Panc1 (cell line): Measurements from ENCODE around the gene NSMCE3. TPM values are rescaled to one million over a fixed set of nuclear protein-coding genes. Genes with fewer than 3 reads are reported as not detected.

Source experiments
- ATAC-seq: fragments of 200-7000 bp; cut with Tn5 transposase; 2 replicates; pipeline ENCODE4 v1.9.1; 2020; ENCODE audit warnings: mild to moderate bottlenecking, moderate library complexity
- BruUV-seq: library from RNA; stranded (reverse); fragments of 400-500 nt; replicated peaks from 2 replicates; lab custom pipeline; 2021; lab: Mats Ljungman, UMichigan
- CTCF ChIA-PET: fragments of 300-600 bp; sonication (Branson Sonifier 250); formaldehyde crosslinking; loops from one replicate; lab custom pipeline; 2022; ENCODE audit warnings: antibody characterized with exemption; lab: Charles Lee
- POLR2A ChIA-PET: fragments of 300-600 bp; sonication (Branson Sonifier 250); formaldehyde crosslinking; loops from one replicate; lab custom pipeline; 2022; ENCODE audit warnings: antibody characterized with exemption; lab: Charles Lee
- DNase-seq: peaks from one replicate; pipeline ENCODE4 v3.0.0-alpha.2; 2010; ENCODE audit warnings: low read depth, low spot score
- H3K27ac ChIP-seq: 2 replicates; pipeline ENCODE4 v1.5.1; 2011; ENCODE audit warnings: mild to moderate bottlenecking, low read length, inconsistent platforms
- H3K27me3 ChIP-seq: fragments of 200-500 bp; sonication (Bioruptor generic); 2 replicates; pipeline ENCODE4 v1.6.0; 2014; ENCODE audit warnings: low read length, inconsistent platforms; ENCODE audit not compliant: control insufficient read depth, insufficient read depth
- H3K36me3 ChIP-seq: fragments of 200-500 bp; sonication (Bioruptor generic); 2 replicates; pipeline ENCODE4 v1.5.1; 2014; ENCODE audit warnings: inconsistent platforms, mild to moderate bottlenecking, low read length, moderate library complexity; ENCODE audit not compliant: control insufficient read depth, insufficient read depth
- H3K4me1 ChIP-seq: 2 replicates; pipeline ENCODE4 v1.5.1; 2011; ENCODE audit warnings: inconsistent platforms, mild to moderate bottlenecking, low read length, moderate library complexity; ENCODE audit not compliant: control insufficient read depth, insufficient read depth
- H3K4me3 ChIP-seq, 2 experiments: 2 replicates each; pipeline ENCODE4 v1.5.1; 2011 to 2012; ENCODE audit warnings: low read depth in 2 of 2, low read length in 2 of 2, mild to moderate bottlenecking in 2 of 2, inconsistent platforms in 1 of 2, moderate library complexity in 1 of 2
- H3K9me3 ChIP-seq: fragments of 200-500 bp; sonication (Bioruptor generic); 2 replicates; pipeline ENCODE4 v1.5.1; 2014; ENCODE audit warnings: low read depth, mild to moderate bottlenecking, inconsistent platforms, low read length, moderate library complexity; ENCODE audit not compliant: control insufficient read depth, insufficient read depth
- POLR2AphosphoS5 ChIP-seq: IDR thresholded peaks from 2 replicates; pipeline ENCODE4 v1.6.1; 2012; ENCODE audit warnings: mild to moderate bottlenecking, low read depth, low read length, moderate library complexity
- SIN3A ChIP-seq: IDR thresholded peaks from 2 replicates; pipeline ENCODE4 v1.6.1; 2012; ENCODE audit warnings: low read depth, mild to moderate bottlenecking, low read length, moderate library complexity, borderline replicate concordance; ENCODE audit not compliant: insufficient read depth
- TCF7L2 ChIP-seq: IDR thresholded peaks from 2 replicates; pipeline ENCODE4 v1.6.1; 2011; ENCODE audit warnings: mild to moderate bottlenecking, low read depth, low read length, inconsistent platforms
- in situ Hi-C: cut with HindIII; loops from 2 replicates; pipeline ENCODE4 v1.10.0; 2016; ENCODE audit warnings: low sequenced_read_pairs, low pct_unique_long_range_greater_than_20kb
- intact Hi-C: fragments of 100-400 bp; cut with micrococcal nuclease; formaldehyde crosslinking; loops from one replicate; pipeline ENCODE4 v1.10.0; 2022; ENCODE audit not compliant: unreplicated experiment
- total RNA-seq: library from RNA; stranded (reverse); gene quantifications from one replicate; pipeline ENCODE4 v1.2.1, GENCODE V29; 2021; ENCODE audit not compliant: unreplicated experiment
- TF ChIP-seq, protein P1 (sequence below), 2 experiments: IDR thresholded peaks; 2 replicates each; pipeline ENCODE4 v1.6.1; 2011 to 2012; ENCODE audit warnings: low read depth in 2 of 2, control low read depth in 1 of 2, low read length in 1 of 2, mild to moderate bottlenecking in 1 of 2, moderate library complexity in 1 of 2; ENCODE audit not compliant: insufficient read depth in 1 of 2
- TF ChIP-seq, protein P2 (sequence below): fragments of 450-650 bp; IDR thresholded peaks from 2 replicates; pipeline ENCODE4 v1.5.1; 2017; ENCODE audit warnings: mild to moderate bottlenecking

NSMCE3 gene
- total RNA-seq, 1 experiment from 2014 or later = 5.5 TPM

DNA sequence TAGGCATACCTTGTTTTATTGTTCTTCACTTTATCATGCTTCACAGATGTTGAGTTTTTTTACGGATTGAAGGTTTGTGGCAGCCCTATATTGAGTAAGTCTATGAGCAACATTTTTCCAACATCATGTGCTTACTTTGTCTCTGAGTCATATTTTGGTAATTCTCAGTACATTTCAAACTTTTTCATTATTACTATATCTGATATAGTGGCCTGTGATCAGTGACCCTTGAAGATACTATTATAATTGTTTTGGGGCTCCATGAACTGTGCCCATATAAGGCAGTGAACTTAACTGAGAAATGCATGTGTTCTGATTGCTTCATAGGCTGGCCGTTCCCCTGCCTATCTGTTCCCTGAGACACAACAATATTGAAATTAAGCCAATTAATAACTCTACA lies 42.8 kb upstream of the NSMCE3 start:
- H3K36me3 ChIP-seq = no peaks in the 10 kb centered on the region
- intact Hi-C loops (no loop called here), in situ Hi-C loops (no loop called here)
- TF ChIP-seq SIN3A (no peak), POLR2AphosphoS5 (no peak), TCF7L2 (no peak)
- TF ChIP-seq, protein P1, sequence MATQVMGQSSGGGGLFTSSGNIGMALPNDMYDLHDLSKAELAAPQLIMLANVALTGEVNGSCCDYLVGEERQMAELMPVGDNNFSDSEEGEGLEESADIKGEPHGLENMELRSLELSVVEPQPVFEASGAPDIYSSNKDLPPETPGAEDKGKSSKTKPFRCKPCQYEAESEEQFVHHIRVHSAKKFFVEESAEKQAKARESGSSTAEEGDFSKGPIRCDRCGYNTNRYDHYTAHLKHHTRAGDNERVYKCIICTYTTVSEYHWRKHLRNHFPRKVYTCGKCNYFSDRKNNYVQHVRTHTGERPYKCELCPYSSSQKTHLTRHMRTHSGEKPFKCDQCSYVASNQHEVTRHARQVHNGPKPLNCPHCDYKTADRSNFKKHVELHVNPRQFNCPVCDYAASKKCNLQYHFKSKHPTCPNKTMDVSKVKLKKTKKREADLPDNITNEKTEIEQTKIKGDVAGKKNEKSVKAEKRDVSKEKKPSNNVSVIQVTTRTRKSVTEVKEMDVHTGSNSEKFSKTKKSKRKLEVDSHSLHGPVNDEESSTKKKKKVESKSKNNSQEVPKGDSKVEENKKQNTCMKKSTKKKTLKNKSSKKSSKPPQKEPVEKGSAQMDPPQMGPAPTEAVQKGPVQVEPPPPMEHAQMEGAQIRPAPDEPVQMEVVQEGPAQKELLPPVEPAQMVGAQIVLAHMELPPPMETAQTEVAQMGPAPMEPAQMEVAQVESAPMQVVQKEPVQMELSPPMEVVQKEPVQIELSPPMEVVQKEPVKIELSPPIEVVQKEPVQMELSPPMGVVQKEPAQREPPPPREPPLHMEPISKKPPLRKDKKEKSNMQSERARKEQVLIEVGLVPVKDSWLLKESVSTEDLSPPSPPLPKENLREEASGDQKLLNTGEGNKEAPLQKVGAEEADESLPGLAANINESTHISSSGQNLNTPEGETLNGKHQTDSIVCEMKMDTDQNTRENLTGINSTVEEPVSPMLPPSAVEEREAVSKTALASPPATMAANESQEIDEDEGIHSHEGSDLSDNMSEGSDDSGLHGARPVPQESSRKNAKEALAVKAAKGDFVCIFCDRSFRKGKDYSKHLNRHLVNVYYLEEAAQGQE (IDR thresholded peaks at IDR 0.05; ENCODE audit: insufficient read depth in 1 of 2, low read depth in 2 of 2, low read length in 1 of 2) = no peak
- TF ChIP-seq, protein P2, sequence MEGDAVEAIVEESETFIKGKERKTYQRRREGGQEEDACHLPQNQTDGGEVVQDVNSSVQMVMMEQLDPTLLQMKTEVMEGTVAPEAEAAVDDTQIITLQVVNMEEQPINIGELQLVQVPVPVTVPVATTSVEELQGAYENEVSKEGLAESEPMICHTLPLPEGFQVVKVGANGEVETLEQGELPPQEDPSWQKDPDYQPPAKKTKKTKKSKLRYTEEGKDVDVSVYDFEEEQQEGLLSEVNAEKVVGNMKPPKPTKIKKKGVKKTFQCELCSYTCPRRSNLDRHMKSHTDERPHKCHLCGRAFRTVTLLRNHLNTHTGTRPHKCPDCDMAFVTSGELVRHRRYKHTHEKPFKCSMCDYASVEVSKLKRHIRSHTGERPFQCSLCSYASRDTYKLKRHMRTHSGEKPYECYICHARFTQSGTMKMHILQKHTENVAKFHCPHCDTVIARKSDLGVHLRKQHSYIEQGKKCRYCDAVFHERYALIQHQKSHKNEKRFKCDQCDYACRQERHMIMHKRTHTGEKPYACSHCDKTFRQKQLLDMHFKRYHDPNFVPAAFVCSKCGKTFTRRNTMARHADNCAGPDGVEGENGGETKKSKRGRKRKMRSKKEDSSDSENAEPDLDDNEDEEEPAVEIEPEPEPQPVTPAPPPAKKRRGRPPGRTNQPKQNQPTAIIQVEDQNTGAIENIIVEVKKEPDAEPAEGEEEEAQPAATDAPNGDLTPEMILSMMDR = no peak
- ATAC-seq = no peak
- no peak overlapping the region for H3K27ac ChIP-seq
- ChIA-PET CTCF (no interaction called here), POLR2A (no interaction called here)
- H3K4me3 ChIP-seq = no peak overlapping the region
- DNase-seq = no peak
- no peaks in the 10 kb centered on the region for H3K4me1 ChIP-seq
- BruUV-seq = no TSS peak
- no peaks in the 10 kb centered on the region; the same call in 1 of the 2 replicates for H3K27me3 ChIP-seq
- H3K9me3 ChIP-seq = no peaks in the 10 kb centered on the region

DNA sequence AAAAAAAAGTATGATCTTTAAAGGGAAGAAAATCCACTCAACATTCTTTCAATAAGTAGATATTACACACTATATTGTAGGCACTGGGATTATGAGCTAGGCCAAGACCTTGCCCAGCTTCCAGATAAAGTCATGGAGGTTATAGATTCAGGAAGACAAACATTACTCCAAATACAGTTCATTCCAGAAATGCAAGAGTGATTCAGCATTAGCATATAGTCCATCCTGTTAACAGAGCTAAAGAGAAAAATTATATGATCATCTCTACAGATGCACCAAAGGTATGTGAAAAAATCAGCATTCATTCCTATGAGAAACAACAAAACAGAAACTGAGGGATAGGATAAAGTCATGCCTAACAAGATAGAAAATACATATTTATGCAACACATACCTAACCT lies 42.1 kb upstream of the NSMCE3 start:
- CTCF ChIA-PET = no interaction called here
- Histone ChIP-seq H3K36me3 (no peaks in the 10 kb centered on the region), H3K9me3 (no peaks in the 10 kb centered on the region), H3K4me1 (no peaks in the 10 kb centered on the region), H3K27me3 (no peaks in the 10 kb centered on the region; the same call in 1 of the 2 replicates), H3K4me3 (no peak overlapping the region), H3K27ac (no peak overlapping the region)
- in situ Hi-C loops = no loop called here
- POLR2A ChIA-PET = no interaction called here
- ATAC-seq (no peak), DNase-seq (no peak)
- no TSS peak for BruUV-seq
- intact Hi-C loops = no loop called here
- no peak for TF ChIP-seq TCF7L2
- TF ChIP-seq, protein P2 = no peak
- TF ChIP-seq SIN3A = no peak
- no peak for TF ChIP-seq POLR2AphosphoS5
- TF ChIP-seq, protein P1 (IDR thresholded peaks at IDR 0.05; ENCODE audit: insufficient read depth in 1 of 2, low read depth in 2 of 2, low read length in 1 of 2) = no peak
